Neural progenitor cell (in vitro differentiated cells): ENCODE measurements around the gene ESRRB. TPM values are rescaled to one million over a fixed set of nuclear protein-coding genes. Genes with fewer than 3 reads are reported as not detected.

ENCODE experiments used
- DNase-seq: peaks from one replicate; pipeline ENCODE4 v3.0.0-alpha.2; 2016; ENCODE audit warnings: low spot score
- H2AFZ ChIP-seq: fragments of 200-600 bp; sonication (generic); replicated peaks from 2 replicates; pipeline ENCODE4 v1.6.1; 2016; ENCODE audit warnings: antibody characterized with exemption
- H3F3A ChIP-seq: fragments of 200-600 bp; sonication (generic); 2 replicates; pipeline ENCODE4 v1.6.1; 2016; ENCODE audit warnings: antibody characterized with exemption, low read depth
- H3K27ac ChIP-seq: fragments of 200-600 bp; sonication (generic); 2 replicates; pipeline ENCODE4 v1.5.1; 2016; ENCODE audit warnings: mild to moderate bottlenecking
- H3K27me3 ChIP-seq: fragments of 200-600 bp; sonication (generic); 2 replicates; pipeline ENCODE4 v1.6.1; 2016; ENCODE audit warnings: mild to moderate bottlenecking, moderate library complexity
- H3K36me3 ChIP-seq: fragments of 200-600 bp; sonication (generic); 2 replicates; pipeline ENCODE4 v1.5.1; 2016
- H3K4me1 ChIP-seq: fragments of 200-600 bp; sonication (generic); 2 replicates; pipeline ENCODE4 v1.6.1; 2016; ENCODE audit warnings: mixed run types
- H3K4me2 ChIP-seq: fragments of 200-600 bp; sonication (generic); 2 replicates; pipeline ENCODE4 v1.6.1; 2016
- H3K4me3 ChIP-seq: fragments of 200-600 bp; sonication (generic); 2 replicates; pipeline ENCODE4 v1.5.1; 2016
- H3K79me2 ChIP-seq: fragments of 200-600 bp; sonication (generic); 2 replicates; pipeline ENCODE4 v1.6.1; 2016; ENCODE audit warnings: low read depth
- H3K9ac ChIP-seq: fragments of 200-600 bp; sonication (generic); 2 replicates; pipeline ENCODE4 v1.6.1; 2016
- H3K9me3 ChIP-seq: fragments of 200-600 bp; sonication (generic); 2 replicates; pipeline ENCODE4 v1.5.1; 2016; ENCODE audit warnings: low read depth
- H4K20me1 ChIP-seq: fragments of 200-600 bp; sonication (generic); 2 replicates; pipeline ENCODE4 v1.6.1; 2016; ENCODE audit warnings: low read depth
- H3K27ac Mint-ChIP-seq: 3 replicates; pipeline ENCODE4 v1.8.0; 2021; ENCODE audit warnings: mixed read lengths
- H3K27me3 Mint-ChIP-seq: 2 replicates; pipeline ENCODE4 v1.8.0; 2022; ENCODE audit warnings: low read depth, mild to moderate bottlenecking, inconsistent platforms, moderate library complexity, mixed read lengths; ENCODE audit not compliant: insufficient read depth
- H3K36me3 Mint-ChIP-seq: 3 replicates; pipeline ENCODE4 v1.8.0; 2021; ENCODE audit warnings: mixed read lengths
- H3K4me1 Mint-ChIP-seq: 3 replicates; pipeline ENCODE4 v1.8.0; 2021; ENCODE audit warnings: mixed read lengths
- H3K4me3 Mint-ChIP-seq: 3 replicates; pipeline ENCODE4 v1.8.0; 2021; ENCODE audit warnings: mild to moderate bottlenecking, moderate library complexity, mixed read lengths
- H3K9me3 Mint-ChIP-seq: 3 replicates; pipeline ENCODE4 v1.8.0; 2020; ENCODE audit warnings: mixed read lengths
- EZH2 ChIP-seq: fragments of 200-600 bp; sonication (generic); IDR thresholded peaks from 2 replicates; pipeline ENCODE4 v1.6.1; 2017; ENCODE audit warnings: antibody characterized with exemption, mild to moderate bottlenecking, moderate library complexity
- EZH2phosphoT487 ChIP-seq: fragments of 200-600 bp; sonication (generic); IDR thresholded peaks from 2 replicates; pipeline ENCODE4 v1.6.1; 2017; ENCODE audit warnings: antibody characterized with exemption
- total RNA-seq: library from RNA; depleted of rRNA; stranded (reverse); fragments of >200 nt; gene quantifications from 2 replicates; pipeline ENCODE4 v1.2.3, GENCODE V29; 2015; ENCODE audit warnings: low replicate concordance
- TF ChIP-seq, protein P1 (sequence below): fragments of 200-600 bp; sonication (generic); IDR thresholded peaks from 2 replicates; pipeline ENCODE4 v1.5.1; 2017; ENCODE audit warnings: antibody characterized with exemption, mild to moderate bottlenecking

Gene ESRRB
- total RNA-seq, 1 donor from 2014 or later: 1.3 TPM

DNA sequence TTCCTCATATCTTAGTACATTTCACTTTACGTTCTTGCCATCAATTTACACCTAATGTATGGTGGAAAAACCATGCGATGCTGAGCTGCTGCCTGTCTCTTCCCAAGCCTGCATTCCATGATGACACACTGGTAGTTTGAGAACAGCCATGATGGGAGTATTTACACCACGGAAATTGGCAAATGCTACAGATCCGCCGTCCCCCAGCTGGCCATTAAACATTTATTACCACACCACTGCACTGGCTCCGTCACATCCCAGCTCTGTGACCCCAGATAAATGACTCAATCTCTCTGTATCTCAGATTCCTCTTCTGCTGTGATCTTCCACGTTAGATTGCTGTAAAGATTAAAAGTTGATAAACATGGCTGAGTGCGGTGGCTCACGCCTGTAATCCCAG, 13.9 kb downstream of the ESRRB start:
- no peak for DNase-seq
- Histone ChIP-seq H3K79me2 (no peaks in the 10 kb centered on the region), H2AFZ (no peak overlapping the region), H3F3A (no peaks in the 10 kb centered on the region), H3K4me1 (peaks cover 8% of the 10 kb centered on the region), H3K27ac (no peak overlapping the region), H3K4me2 (no peak overlapping the region), H3K27me3 (peaks cover 17% of the 10 kb centered on the region), H4K20me1 (no peaks in the 10 kb centered on the region), H3K36me3 (no peaks in the 10 kb centered on the region), H3K9ac (no peak overlapping the region), H3K4me3 (no peak overlapping the region), H3K9me3 (no peaks in the 10 kb centered on the region)
- Mint-ChIP-seq H3K9me3 (no peaks in the 10 kb centered on the region), H3K4me1 (peaks cover 22% of the 10 kb centered on the region), H3K4me3 (no peak overlapping the region), H3K36me3 (no peaks in the 10 kb centered on the region), H3K27me3 (peaks cover 14% of the 10 kb centered on the region), H3K27ac (no peak overlapping the region)
- no peak for TF ChIP-seq EZH2phosphoT487
- TF ChIP-seq, protein P1, sequence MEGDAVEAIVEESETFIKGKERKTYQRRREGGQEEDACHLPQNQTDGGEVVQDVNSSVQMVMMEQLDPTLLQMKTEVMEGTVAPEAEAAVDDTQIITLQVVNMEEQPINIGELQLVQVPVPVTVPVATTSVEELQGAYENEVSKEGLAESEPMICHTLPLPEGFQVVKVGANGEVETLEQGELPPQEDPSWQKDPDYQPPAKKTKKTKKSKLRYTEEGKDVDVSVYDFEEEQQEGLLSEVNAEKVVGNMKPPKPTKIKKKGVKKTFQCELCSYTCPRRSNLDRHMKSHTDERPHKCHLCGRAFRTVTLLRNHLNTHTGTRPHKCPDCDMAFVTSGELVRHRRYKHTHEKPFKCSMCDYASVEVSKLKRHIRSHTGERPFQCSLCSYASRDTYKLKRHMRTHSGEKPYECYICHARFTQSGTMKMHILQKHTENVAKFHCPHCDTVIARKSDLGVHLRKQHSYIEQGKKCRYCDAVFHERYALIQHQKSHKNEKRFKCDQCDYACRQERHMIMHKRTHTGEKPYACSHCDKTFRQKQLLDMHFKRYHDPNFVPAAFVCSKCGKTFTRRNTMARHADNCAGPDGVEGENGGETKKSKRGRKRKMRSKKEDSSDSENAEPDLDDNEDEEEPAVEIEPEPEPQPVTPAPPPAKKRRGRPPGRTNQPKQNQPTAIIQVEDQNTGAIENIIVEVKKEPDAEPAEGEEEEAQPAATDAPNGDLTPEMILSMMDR: no peak

GRCh38 chr14:76390621-76391020, 14.7 kb downstream of the ESRRB start:
- Histone ChIP-seq H3K27ac (no peak overlapping the region), H3K36me3 (no peaks in the 10 kb centered on the region), H3F3A (no peaks in the 10 kb centered on the region), H3K9ac (no peak overlapping the region), H3K4me2 (no peak overlapping the region), H4K20me1 (no peaks in the 10 kb centered on the region), H2AFZ (no peak overlapping the region), H3K79me2 (no peaks in the 10 kb centered on the region), H3K4me1 (peaks cover 8% of the 10 kb centered on the region), H3K4me3 (no peak overlapping the region), H3K9me3 (no peaks in the 10 kb centered on the region), H3K27me3 (peaks cover 9% of the 10 kb centered on the region)
- Mint-ChIP-seq H3K36me3 (no peaks in the 10 kb centered on the region), H3K4me1 (peaks cover 22% of the 10 kb centered on the region), H3K9me3 (no peaks in the 10 kb centered on the region), H3K27ac (peak overlapping the region; percentile 77), H3K4me3 (no peak overlapping the region), H3K27me3 (peaks cover 17% of the 10 kb centered on the region)
- TF ChIP-seq, protein P1: no peak
- TF ChIP-seq EZH2phosphoT487 (no peak), EZH2 (no peak)
- no peak for DNase-seq

GRCh38 chr14:76391981-76392690, 16.2 kb downstream of the ESRRB start:
- Histone ChIP-seq H3K4me3 (no peak overlapping the region), H4K20me1 (no peaks in the 10 kb centered on the region), H3K27me3 (no peaks in the 10 kb centered on the region), H3K79me2 (no peaks in the 10 kb centered on the region), H3F3A (no peaks in the 10 kb centered on the region), H3K4me1 (peaks cover 8% of the 10 kb centered on the region), H3K36me3 (no peaks in the 10 kb centered on the region), H3K27ac (no peak overlapping the region), H2AFZ (peak overlapping the region; percentile 42), H3K9ac (no peak overlapping the region), H3K9me3 (no peaks in the 10 kb centered on the region), H3K4me2 (no peak overlapping the region)
- Mint-ChIP-seq H3K4me1 (peaks cover 22% of the 10 kb centered on the region), H3K27me3 (peaks cover 19% of the 10 kb centered on the region), H3K9me3 (no peaks in the 10 kb centered on the region), H3K27ac (peak overlapping the region; percentile 74), H3K4me3 (no peak overlapping the region), H3K36me3 (no peaks in the 10 kb centered on the region)
- no peak for TF ChIP-seq EZH2phosphoT487
- TF ChIP-seq EZH2: no peak
- TF ChIP-seq, protein P1: no peak
- DNase-seq: peak; percentile 45
